ENCODE data around the gene GSTM4. TPM values are rescaled to one million over a fixed set of nuclear protein-coding genes. Genes with fewer than 3 reads are reported as not detected.

The GSTM4 gene
- total RNA-seq, 1 experiment from 2014 or later = 38.8 TPM

GRCh38 chr1:109623601-109624161, 32.2 kb upstream of the GSTM4 start:
- intact Hi-C loops (cut with micrococcal nuclease; ENCODE audit: unreplicated experiment) = loop anchor here (5.0 kb wide), 1 partner anchor 76 kb away; the partner anchor contains the start of gene GNAI3
- H3K4me2 ChIP-seq = no peak overlapping the region
- BruUV-seq (replicated peaks) = no TSS peak

GRCh38 chr1:109624201-109625010, 31.5 kb upstream of the GSTM4 start:
- DNase-seq = peak in 1 of 2 experiments; percentile 24
- Histone ChIP-seq H3K4me3 (no peak overlapping the region), H3K36me3 (ENCODE audit: low read depth) (peaks cover 20% of the 10 kb centered on the region; the same call in 1 of the 2 replicates), H3K4me1 (replicated peaks; ENCODE audit: insufficient read depth) (peaks cover 12% of the 10 kb centered on the region), H3K79me2 (ENCODE audit: low read depth) (peaks cover 53% of the 10 kb centered on the region), H4K20me1 (ENCODE audit: insufficient read depth) (peaks cover 34% of the 10 kb centered on the region), H3F3A (ENCODE audit: insufficient read depth, low read depth) (peaks cover 14% of the 10 kb centered on the region; the same call in 1 of the 2 replicates), H3K27me3 (ENCODE audit: insufficient read depth, low read depth) (no peaks in the 10 kb centered on the region), H3K4me2 (no peak overlapping the region), H3K9me2 (ENCODE audit: insufficient read depth) (no peaks in the 10 kb centered on the region), H2AFZ (no peak overlapping the region), H3K27ac (no peak overlapping the region), H3K9me3 (ENCODE audit: insufficient read depth, low read depth) (no peaks in the 10 kb centered on the region)
- ChIA-PET POLR2A (ENCODE audit: unreplicated experiment) (no interaction called here), CTCF (no interaction called here)
- BruUV-seq (replicated peaks) = no TSS peak
- intact Hi-C loops (cut with micrococcal nuclease; ENCODE audit: unreplicated experiment) = loop anchor here (5.0 kb wide), 1 partner anchor 77 kb away; the partner anchor contains the start of gene GNAI3
- TF ChIP-seq EZH2 (IDR thresholded peaks at IDR 0.05; ENCODE audit: low read depth) (no peak), CTCF (conservative IDR thresholded peaks at IDR 0.05) (no peak)

More at GRCh38 chr1:109623601-109624161, 32.2 kb upstream of the GSTM4 start:
- TF ChIP-seq EZH2 (IDR thresholded peaks at IDR 0.05; ENCODE audit: low read depth) (no peak), CTCF (conservative IDR thresholded peaks at IDR 0.05) (no peak)
- H4K20me1 ChIP-seq (ENCODE audit: insufficient read depth) = peaks cover 34% of the 10 kb centered on the region
- no peaks in the 10 kb centered on the region for H3K9me2 ChIP-seq (ENCODE audit: insufficient read depth)
- no peaks in the 10 kb centered on the region for H3K9me3 ChIP-seq (ENCODE audit: insufficient read depth, low read depth)
- peaks cover 19% of the 10 kb centered on the region; the same call in 1 of the 2 replicates for H3K36me3 ChIP-seq (ENCODE audit: low read depth)
- peaks cover 60% of the 10 kb centered on the region for H3K79me2 ChIP-seq (ENCODE audit: low read depth)
- no peak overlapping the region for H3K27ac ChIP-seq
- no peak overlapping the region for H3K4me3 ChIP-seq
- CTCF ChIA-PET = no interaction called here
- H3F3A ChIP-seq (ENCODE audit: insufficient read depth, low read depth) = peaks cover 21% of the 10 kb centered on the region; the same call in 1 of the 2 replicates
- POLR2A ChIA-PET (ENCODE audit: unreplicated experiment) = no interaction called here
- DNase-seq = no peak
- H2AFZ ChIP-seq = no peak overlapping the region
- no peaks in the 10 kb centered on the region for H3K27me3 ChIP-seq (ENCODE audit: insufficient read depth, low read depth)
- H3K4me1 ChIP-seq (replicated peaks; ENCODE audit: insufficient read depth) = peaks cover 19% of the 10 kb centered on the region

- H2AFZ ChIP-seq = no peak overlapping the region
- BruUV-seq (replicated peaks) = no TSS peak
- peaks cover 10% of the 10 kb centered on the region for H3K4me1 ChIP-seq (replicated peaks; ENCODE audit: insufficient read depth)
- no peak overlapping the region for H3K4me3 ChIP-seq
- DNase-seq = no peak
- peaks cover 45% of the 10 kb centered on the region for H3K79me2 ChIP-seq (ENCODE audit: low read depth)
- H3K9me3 ChIP-seq (ENCODE audit: insufficient read depth, low read depth) = no peaks in the 10 kb centered on the region
- CTCF ChIA-PET = no interaction called here
- peaks cover 10% of the 10 kb centered on the region; the same call in 1 of the 2 replicates for H3F3A ChIP-seq (ENCODE audit: insufficient read depth, low read depth)
- POLR2A ChIA-PET (ENCODE audit: unreplicated experiment) = interaction anchor here (0.6 kb wide), 1 partner anchor 166 kb away, joined by 3 read pairs; no protein-coding TSS in a partner anchor
- H4K20me1 ChIP-seq (ENCODE audit: insufficient read depth) = peaks cover 34% of the 10 kb centered on the region
- no peak overlapping the region for H3K27ac ChIP-seq
- no peak overlapping the region for H3K4me2 ChIP-seq
- TF ChIP-seq EZH2 (IDR thresholded peaks at IDR 0.05; ENCODE audit: low read depth) = no peak
- no peak for TF ChIP-seq CTCF (conservative IDR thresholded peaks at IDR 0.05)
- H3K27me3 ChIP-seq (ENCODE audit: insufficient read depth, low read depth) = no peaks in the 10 kb centered on the region
- intact Hi-C loops (cut with micrococcal nuclease; ENCODE audit: unreplicated experiment) = no loop called here
- no peaks in the 10 kb centered on the region for H3K9me2 ChIP-seq (ENCODE audit: insufficient read depth)
- H3K36me3 ChIP-seq (ENCODE audit: low read depth) = peaks cover 22% of the 10 kb centered on the region; the same call in 1 of the 2 replicates
These were observed 30.7 kb upstream of the GSTM4 start for GRCh38 chr1:109625176-109625575.

Measured in PC-9 (cell line).